Cardiac septum (tissue), 1 donor: Measurements from ENCODE around the gene EFEMP1. TPM values are rescaled to one million over a fixed set of nuclear protein-coding genes. Genes with fewer than 3 reads are reported as not detected.

Experiments used
- DNase-seq: peaks from one replicate; pipeline ENCODE4 v3.0.0-alpha.2; 2020; ENCODE audit warnings: low spot score
- intact Hi-C: fragments of 100-400 bp; cut with DNase I; formaldehyde crosslinking; loops from one replicate; pipeline ENCODE4 v1.14.0; 2022
- total RNA-seq: library from RNA; stranded (reverse); fragmentation: NEBNext Ultra II Directional; extraction: Animal tissue kit (Norgen Biotek cat#: 25700); gene quantifications from one replicate; pipeline ENCODE4 v1.2.1, GENCODE V29; 2021
- donor health status: DM: no; HTN: no; CAD: no.

The EFEMP1 gene
- total RNA-seq, 1 donor from 2014 or later, result 48.5 TPM

GRCh38 chr2:55876429-55877086 lies 47.0 kb downstream of the EFEMP1 start:
- intact Hi-C loops, result no loop called here
- DNase-seq, result no peak

GRCh38 chr2:55875434-55876135 lies 48.0 kb downstream of the EFEMP1 start:
- no peak for DNase-seq
- intact Hi-C loops, result no loop called here

- intact Hi-C loops, result no loop called here
- no peak for DNase-seq
Measured at GRCh38 chr2:55874338-55874737, 49.2 kb downstream of the EFEMP1 start.

- intact Hi-C loops, result no loop called here
- no peak for DNase-seq
Measured at GRCh38 chr2:55871637-55872036, 51.9 kb downstream of the EFEMP1 start.

- no peak for DNase-seq
Measured at GRCh38 chr2:55869637-55870325, 53.8 kb downstream of the EFEMP1 start.

GRCh38 chr2:55865096-55865835 lies 58.3 kb downstream of the EFEMP1 start:
- no peak for DNase-seq
- intact Hi-C loops, result no loop called here

More at GRCh38 chr2:55869637-55870325, 53.8 kb downstream of the EFEMP1 start:
- intact Hi-C loops, result no loop called here

GRCh38 chr2:55864351-55865084 lies 59.1 kb downstream of the EFEMP1 start:
- intact Hi-C loops, result loop anchor here (5.0 kb wide), 1 partner anchor 57 kb away; no protein-coding TSS in a partner anchor

GRCh38 chr2:55862673-55863390 lies 60.8 kb downstream of the EFEMP1 start:
- DNase-seq, result no peak
- intact Hi-C loops, result loop anchor here (5.0 kb wide), 1 partner anchor 56 kb away; no protein-coding TSS in a partner anchor

More at GRCh38 chr2:55864351-55865084, 59.1 kb downstream of the EFEMP1 start:
- DNase-seq, result no peak

- intact Hi-C loops, result loop anchor here (5.0 kb wide), 1 partner anchor 55 kb away; no protein-coding TSS in a partner anchor
Measured at GRCh38 chr2:55862246-55862645, 61.3 kb downstream of the EFEMP1 start.

GRCh38 chr2:55861733-55862132 lies 61.8 kb downstream of the EFEMP1 start:
- intact Hi-C loops, result loop anchor here (5.0 kb wide), 1 partner anchor 54 kb away; no protein-coding TSS in a partner anchor
- DNase-seq, result no peak

More at GRCh38 chr2:55862246-55862645, 61.3 kb downstream of the EFEMP1 start:
- no peak for DNase-seq

GRCh38 chr2:55860832-55861231 lies 62.8 kb downstream of the EFEMP1 start:
- intact Hi-C loops, result loop anchor here (5.0 kb wide), 1 partner anchor 54 kb away; no protein-coding TSS in a partner anchor
- DNase-seq, result no peak

- DNase-seq, result no peak
- intact Hi-C loops, result loop anchor here (5.0 kb wide), 1 partner anchor 53 kb away; no protein-coding TSS in a partner anchor
Measured at GRCh38 chr2:55859875-55860274, 63.7 kb downstream of the EFEMP1 start.

GRCh38 chr2:55857766-55858165 lies 65.8 kb downstream of the EFEMP1 start:
- no peak for DNase-seq
- intact Hi-C loops, result no loop called here

GRCh38 chr2:55856936-55857335 lies 66.6 kb downstream of the EFEMP1 start:
- intact Hi-C loops, result no loop called here
- no peak for DNase-seq

GRCh38 chr2:55848096-55848495 lies 75.5 kb downstream of the EFEMP1 start:
- no peak for DNase-seq
- intact Hi-C loops, result no loop called here

- intact Hi-C loops, result no loop called here
- DNase-seq, result no peak
Measured at GRCh38 chr2:55846426-55846825, 77.2 kb downstream of the EFEMP1 start.

- intact Hi-C loops, result no loop called here
- DNase-seq, result no peak
Measured at GRCh38 chr2:55844986-55845385, 78.6 kb downstream of the EFEMP1 start.

GRCh38 chr2:55843994-55844345 lies 79.6 kb downstream of the EFEMP1 start:
- intact Hi-C loops, result no loop called here
- no peak for DNase-seq
